SH-SY5Y (cell line): ENCODE measurements around the gene UBE2G1.

ENCODE experiments used
- GATA2 ChIP-seq: IDR thresholded peaks from 2 replicates; pipeline ENCODE4 v1.6.1; 2011; ENCODE audit warnings: mild to moderate bottlenecking, low read depth, low read length
- GATA3 ChIP-seq: IDR thresholded peaks from 2 replicates; pipeline ENCODE4 v1.6.1; 2011; ENCODE audit warnings: low read depth, mild to moderate bottlenecking, low read length, moderate library complexity

Gene UBE2G1

DNA sequence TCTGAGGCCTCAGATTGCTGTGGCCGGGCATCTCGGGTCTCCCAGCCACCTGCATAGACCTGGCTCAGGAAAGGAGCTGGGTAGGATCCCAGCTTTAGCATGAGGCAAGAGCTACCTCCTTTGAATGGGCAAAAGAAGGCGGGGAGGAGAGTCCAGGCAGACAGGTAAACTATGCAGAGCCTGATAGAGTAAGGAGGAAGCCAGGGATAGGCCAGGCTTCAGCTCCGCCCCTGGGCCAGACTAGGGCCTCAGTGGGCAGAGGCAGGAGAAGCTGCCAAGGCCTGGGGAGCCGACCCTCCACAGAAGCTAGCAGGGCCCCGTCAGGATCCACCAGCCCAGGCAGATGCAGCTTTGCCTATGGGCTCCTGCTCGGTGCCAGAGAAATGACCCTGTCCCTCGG is 22.6 kb upstream of the UBE2G1 start:
- TF ChIP-seq GATA3, result no peak
- no peak for TF ChIP-seq GATA2

GRCh38 chr17:4387137-4387536 is 20.7 kb upstream of the UBE2G1 start:
- TF ChIP-seq GATA2 (no peak), GATA3 (no peak)

GRCh38 chr17:4386406-4386805 is 19.9 kb upstream of the UBE2G1 start:
- TF ChIP-seq GATA2 (no peak), GATA3 (no peak)

DNA sequence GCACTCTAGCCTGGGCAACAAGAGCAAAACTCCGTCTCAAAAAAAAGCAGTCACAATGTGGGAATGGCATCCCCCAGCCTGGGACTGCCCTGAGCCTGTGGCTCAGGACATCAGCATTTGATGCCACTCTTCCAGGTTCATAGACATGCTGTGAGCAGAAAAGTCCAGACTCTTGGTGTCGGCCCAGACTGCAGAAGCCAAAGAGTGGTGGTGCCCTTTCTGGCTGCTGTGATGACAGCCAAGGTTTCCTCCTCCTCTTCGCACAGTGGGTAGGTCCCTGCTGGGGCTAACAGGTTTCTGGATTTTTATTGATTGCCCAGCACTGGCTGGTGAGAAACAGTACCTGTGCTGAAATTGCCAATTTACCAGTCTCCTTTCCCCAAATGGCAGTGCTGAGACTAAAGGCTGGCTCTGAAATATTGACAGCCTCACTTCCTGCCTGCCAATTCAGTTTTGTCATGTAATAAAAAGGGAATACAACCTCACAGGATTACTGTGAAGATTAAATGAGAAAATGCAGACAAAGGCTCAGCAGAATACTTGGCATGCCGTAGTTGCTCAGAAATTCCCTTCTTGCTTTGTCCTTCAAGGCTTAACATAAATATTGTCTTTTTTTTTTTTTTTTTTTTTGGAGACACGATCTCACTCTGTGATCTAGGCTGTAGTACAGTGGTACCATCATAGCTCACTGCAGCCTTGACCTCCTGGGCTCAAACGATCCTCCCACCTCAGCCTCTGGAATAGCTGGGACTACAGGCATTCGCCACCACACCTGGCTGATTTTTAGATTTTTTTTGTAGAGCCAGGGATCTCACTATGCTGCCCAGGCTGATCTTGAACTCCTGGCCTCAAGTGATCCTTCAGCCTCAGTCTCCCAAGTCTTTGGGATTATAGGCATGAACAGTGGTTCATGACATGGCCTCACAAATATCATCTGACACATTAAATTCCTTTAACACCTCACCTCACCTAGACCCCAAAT is 15.5 kb upstream of the UBE2G1 start:
- no peak for TF ChIP-seq GATA2
- TF ChIP-seq GATA3, result no peak

DNA sequence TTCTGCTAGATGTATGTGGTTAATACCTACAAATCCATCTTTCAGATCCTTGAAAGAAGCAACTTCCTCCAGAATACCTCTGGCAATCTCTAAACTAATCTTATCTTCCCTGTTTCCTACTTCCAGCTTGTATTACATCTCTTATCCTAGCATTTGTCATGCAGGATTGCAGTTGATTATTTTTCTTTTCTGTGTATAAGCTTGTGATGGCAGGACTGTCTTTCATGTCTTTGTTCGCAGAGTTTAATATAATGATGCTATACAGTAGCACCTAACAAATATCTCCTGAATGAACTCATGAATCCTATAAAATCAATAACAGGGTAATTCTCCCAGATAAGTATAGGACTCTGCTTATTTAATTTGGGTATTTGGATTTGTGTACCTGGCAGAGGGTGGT is 12.2 kb upstream of the UBE2G1 start:
- TF ChIP-seq GATA2, result no peak
- no peak for TF ChIP-seq GATA3

DNA sequence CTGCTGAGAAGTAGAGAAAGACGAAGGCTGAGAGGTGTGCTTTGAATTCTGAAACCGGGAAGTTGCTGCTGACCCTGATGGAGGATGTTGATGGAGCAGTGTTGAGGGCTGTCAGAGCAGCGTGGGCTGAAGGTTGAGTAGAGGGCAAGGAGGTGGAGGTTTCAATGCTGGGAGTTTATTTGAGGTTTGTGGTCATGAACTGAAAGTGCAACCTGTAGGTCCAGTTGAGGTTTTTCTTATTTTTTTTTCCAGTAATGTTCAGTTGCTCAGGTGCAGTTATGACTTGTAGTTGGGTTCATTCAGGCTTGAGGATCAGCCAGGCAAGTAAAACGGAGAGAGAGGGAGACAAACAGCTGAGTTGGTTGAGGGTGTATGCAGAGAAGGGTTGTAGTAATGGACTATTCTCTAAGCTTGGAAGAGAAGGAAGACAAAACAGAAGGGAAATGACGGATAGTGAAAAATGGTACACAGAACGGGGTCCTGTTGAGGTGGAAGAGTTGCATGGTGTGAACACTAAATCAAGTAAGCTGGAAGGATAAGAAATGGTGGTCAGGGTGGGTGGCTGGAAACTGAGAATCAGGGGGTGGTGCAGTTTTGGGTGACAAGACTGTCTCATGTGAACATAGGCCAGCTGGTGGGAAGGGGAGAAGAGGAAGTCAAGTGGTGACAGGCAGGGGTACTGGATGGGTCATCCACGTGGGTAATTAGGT is 8.7 kb upstream of the UBE2G1 start:
- no peak for TF ChIP-seq GATA3

DNA sequence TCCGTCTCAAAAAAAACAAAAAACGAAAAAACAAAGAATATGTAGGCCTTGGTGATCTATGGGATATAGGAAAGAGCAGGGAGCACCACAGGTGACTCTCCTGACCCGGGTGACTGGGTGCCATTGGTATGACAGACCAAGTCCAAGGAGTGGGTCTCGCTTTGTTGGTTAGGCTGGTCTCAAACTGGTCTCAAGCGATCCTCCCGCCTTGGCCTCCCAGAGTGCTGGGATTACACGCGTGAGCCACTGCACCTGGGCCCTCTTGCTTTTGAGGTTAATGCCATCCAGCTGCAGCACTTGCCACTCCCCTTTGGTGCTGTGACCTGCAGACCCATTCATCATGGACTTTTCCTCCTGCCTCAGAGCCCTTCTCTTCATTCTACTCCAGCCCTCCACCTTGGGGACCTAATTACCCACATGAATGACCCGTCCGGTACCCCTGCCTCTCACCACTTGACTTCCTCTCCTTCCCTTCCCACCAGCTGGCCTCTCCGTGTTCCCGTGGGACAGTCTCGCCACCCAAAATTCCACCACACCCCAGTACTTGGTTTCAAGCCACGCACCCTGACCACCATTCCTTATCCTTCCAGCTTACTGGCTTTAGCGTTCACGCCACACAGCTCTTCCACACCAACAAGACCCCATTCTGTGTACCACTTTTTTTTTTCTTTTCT is 3.2 kb upstream of the UBE2G1 start:
- no peak for TF ChIP-seq GATA2
- no peak for TF ChIP-seq GATA3

GRCh38 chr17:4368341-4368740 is 1.9 kb upstream of the UBE2G1 start:
- TF ChIP-seq GATA2, result no peak
- no peak for TF ChIP-seq GATA3

GRCh38 chr17:4365628-4366326 is 698 bp downstream of the UBE2G1 start:
- TF ChIP-seq GATA3 (no peak), GATA2 (no peak)

DNA sequence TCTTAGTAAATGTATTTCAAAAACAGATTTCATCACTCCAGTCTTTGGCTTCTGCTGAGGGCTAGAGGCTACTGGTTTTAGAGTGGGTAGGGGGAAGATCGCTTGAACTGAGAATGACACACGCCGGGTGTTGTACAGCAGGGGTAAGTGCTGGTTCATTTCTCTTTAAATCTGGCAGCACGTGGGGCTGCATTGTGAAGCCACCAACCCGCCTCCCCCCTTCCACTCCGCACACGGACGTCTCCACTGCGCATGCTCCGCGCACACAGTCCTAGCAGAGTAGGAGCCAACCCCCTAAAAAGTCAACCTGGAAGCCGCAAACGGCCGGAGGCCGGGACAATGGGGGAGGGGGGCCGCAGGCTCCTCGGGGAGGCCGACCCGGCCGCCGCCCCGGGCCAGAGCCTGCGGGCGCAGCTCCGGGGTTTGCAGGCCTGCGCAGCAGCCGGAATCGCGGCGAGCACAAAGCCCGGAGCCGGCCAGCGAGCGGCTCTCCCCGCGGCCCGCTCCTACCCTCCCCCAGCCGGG is 1.3 kb downstream of the UBE2G1 start:
- TF ChIP-seq GATA2, result no peak

- no peak for TF ChIP-seq GATA2
- no peak for TF ChIP-seq GATA3
Observed at GRCh38 chr17:4364622-4365041, 1.8 kb downstream of the UBE2G1 start.

DNA sequence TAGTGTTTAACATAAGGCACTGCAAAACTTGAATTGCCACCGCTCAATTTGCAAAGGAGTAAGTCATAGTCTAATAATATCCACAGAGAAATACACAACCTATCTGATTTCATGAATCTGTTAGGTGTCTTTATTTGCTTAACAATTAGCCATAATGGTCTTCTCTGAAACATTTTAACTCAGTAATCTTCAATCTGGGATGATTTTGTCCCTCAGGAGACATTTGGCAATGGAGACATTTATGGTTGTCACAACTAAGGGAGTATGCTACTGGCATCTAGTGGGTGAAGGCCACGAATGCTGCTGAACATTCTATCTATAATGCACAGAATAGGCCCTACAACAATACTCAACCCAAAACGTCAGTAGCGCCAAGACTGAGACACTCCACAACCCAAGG is 4.3 kb downstream of the UBE2G1 start:
- TF ChIP-seq GATA2, result no peak
- TF ChIP-seq GATA3, result no peak

DNA sequence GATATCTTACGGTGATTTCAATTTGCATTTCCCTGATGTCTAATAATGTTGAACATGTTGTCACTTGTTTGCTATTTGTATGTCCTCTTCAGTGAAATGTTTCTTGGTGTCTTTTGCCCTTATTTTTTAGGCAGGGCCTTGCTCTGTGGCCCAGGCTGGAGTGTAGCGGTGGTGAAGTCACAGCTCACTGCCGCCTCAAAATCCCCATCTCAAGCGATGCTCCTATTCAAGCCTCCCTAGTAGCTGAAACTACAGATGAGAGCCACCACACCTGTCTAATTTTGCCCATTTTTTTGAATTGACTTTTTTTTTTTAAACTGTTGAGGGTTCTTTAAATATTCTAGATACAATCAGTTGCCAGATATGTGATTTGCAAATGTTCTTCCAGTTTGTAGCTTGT is 8.3 kb downstream of the UBE2G1 start:
- TF ChIP-seq GATA2 (no peak), GATA3 (no peak)

DNA sequence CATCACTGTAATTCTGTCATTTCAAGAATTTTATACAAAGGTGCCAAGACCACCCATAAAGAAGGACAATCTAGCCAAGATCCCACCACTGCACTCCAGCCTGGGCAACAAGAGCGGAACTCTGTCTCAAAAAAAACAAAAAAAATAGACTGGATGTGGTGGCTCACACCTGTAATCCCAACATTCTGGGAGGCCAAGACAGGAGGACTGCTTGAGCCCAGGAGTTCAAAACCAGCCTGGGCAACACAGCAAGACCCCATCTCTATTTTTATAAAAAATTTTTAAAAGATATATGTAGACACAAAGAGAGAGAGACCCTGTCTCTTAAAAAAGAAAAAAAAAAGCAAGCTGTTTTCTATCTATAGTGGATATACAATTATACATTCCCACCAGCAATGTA is 8.8 kb downstream of the UBE2G1 start:
- no peak for TF ChIP-seq GATA3
